Measurements from ENCODE around the gene EFNB2.

GRCh38 chr13:106562301-106562700 lies 26.8 kb upstream of the EFNB2 start:
- no peak for TF ChIP-seq CTCF (IDR thresholded peaks at IDR 0.05; ENCODE audit: poor library complexity, severe bottlenecking)
- no peak for TF ChIP-seq REST (IDR thresholded peaks at IDR 0.05; ENCODE audit: borderline replicate concordance)
- no peak for TF ChIP-seq SMC3 (conservative IDR thresholded peaks at IDR 0.05; ENCODE audit: poor library complexity)
- TF ChIP-seq POLR2AphosphoS5 (IDR thresholded peaks at IDR 0.05) = no peak

Data from neural cell (in vitro differentiated cells).